Kidney glomerular epithelial cell (primary cell): ENCODE results near the gene METTL23.

Experiments
- DNase-seq: peaks from one replicate; lab custom pipeline; 2025; lab: John Stamatoyannopoulos, UW

METTL23 gene

DNA sequence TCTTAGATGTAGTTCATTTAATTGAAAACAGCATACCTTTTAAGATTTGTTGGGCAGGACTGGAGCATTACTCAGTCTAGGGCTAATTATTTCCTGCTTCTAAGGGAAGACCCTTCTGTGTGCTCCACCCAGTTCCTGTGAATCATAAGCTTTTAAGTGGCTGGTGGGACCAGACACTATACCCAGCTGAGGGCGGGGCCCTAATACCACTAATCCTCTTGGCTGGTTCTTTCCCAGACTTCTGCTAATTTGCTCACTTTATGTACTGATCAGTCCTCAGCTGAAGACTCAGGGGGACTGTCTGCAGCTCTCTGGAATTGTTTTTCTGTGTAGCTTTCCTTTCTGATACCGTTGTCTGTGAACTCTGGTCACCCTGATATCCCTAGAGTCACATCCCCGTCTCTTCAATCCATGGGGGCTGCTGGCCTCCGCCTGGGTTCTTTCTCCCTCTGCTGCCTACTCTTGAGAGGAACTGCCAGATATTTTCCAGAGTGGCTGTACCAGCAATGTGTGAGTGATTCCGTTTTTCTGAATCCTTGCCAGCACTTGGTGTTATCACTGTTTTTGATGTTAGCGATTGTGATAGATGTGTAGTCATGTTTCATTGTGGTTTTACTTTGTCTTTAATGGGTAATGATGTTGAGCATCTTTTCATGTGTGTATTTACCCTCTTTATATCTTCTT, 46.3 kb downstream of the METTL23 start:
- peak; percentile 56 for DNase-seq

DNA sequence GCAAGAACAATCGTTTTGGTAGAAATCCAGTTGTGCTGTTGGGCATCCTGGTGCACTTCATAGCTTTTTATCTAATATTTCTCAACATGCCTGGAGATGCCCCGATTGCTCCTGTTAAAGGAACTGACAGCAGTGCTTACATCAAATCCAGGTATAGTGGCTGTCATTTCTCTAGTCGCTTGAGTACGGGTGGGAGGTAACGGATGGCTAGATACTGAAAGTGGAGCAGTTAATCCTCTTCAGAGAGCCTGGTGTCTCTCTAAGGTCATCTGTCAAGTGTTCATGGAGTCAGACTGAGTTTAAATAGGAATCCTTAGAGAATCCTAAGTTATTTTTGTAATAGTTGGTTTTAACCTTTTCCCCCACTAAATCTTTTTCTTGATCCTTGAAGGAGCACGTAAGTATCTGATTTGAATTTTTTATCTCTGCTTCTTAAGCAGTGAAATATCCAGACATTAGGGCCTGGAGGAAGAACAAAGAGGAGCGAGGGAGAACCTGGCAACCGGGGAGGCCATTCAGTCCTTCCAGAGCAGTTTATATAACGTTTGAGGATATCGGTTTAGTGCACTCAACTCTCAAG, 48.5 kb downstream of the METTL23 start:
- DNase-seq = no peak

DNA sequence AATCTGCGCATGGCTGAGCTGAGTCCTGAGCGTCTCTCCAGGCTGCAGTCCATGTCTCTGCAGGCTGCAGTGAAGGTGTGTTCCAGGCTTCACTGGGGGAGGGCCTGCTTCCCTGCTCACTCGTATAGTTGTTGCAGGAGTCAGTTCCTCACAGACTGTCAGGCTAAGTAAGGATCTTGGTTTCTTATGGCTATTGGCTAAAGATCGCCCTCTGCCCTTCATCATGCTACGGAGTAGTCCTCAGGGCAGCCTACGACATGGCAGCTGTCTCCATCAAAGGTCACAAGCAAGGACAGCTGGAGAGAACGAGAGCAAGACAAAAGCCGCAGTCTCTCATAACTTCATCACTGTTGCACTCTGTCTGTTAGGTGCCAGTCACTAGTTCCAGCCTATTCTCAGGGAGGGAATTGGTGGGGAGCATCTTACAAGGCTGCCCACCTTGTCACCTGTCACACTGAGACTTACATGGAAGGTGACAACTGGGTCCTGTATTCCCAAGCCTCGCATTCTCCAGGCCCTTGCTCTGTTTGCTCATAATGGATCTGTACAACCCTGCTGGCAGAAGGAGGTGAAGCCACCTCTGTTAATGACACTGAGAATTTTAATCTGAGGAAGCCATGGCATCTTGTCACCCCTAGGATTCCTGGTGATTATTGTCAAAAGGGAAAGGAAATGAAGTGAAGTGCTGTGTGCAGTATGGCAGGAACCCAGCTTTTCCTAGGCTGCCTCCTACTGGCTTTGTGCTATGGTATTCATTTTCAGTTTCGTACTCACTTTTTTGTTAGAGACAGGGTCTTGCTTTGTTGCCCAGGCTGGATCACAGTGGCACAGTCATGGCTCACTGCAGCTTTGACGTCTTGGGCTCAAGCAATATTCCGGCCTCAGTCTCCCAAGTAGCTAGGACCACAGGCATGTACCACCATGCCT, 54.7 kb downstream of the METTL23 start:
- DNase-seq = no peak

- DNase-seq = no peak
Observed at GRCh38 chr17:76783146-76783545, 56.5 kb downstream of the METTL23 start.
